PC-3 (cell line): ENCODE results near the gene TRNP1. TPM values are rescaled to one million over a fixed set of nuclear protein-coding genes. Genes with fewer than 3 reads are reported as not detected.
A peak's percentile ranks its signal among the peaks of the same experiment; 100 is the strongest.

Experiments
- ATAC-seq: fragments of 200-7000 bp; cut with Tn5 transposase; 2 replicates; pipeline ENCODE4 v1.9.1; 2020; ENCODE audit warnings: mild to moderate bottlenecking, moderate library complexity
- BruUV-seq: library from RNA; stranded (reverse); fragments of 400-500 nt; replicated peaks from 2 replicates; lab custom pipeline; 2021; lab: Mats Ljungman, UMichigan
- CTCF ChIA-PET: fragments of 300-600 bp; sonication (Branson Sonifier 250); formaldehyde crosslinking; loops from one replicate; lab custom pipeline; 2022; ENCODE audit warnings: antibody characterized with exemption; lab: Charles Lee
- POLR2A ChIA-PET: fragments of 300-600 bp; sonication (Branson Sonifier 250); formaldehyde crosslinking; loops from one replicate; lab custom pipeline; 2022; ENCODE audit warnings: antibody characterized with exemption; ENCODE audit not compliant: unreplicated experiment; lab: Charles Lee
- DNase-seq: peaks from one replicate; pipeline ENCODE4 v3.0.0-alpha.2; 2015
- H2AFZ ChIP-seq: fragments of 300-600 bp; sonication (generic); 2 replicates; pipeline ENCODE4 v1.6.0; 2016; ENCODE audit warnings: antibody characterized with exemption, low read length
- H3F3A ChIP-seq: fragments of 300-600 bp; sonication (generic); one replicate; pipeline ENCODE4 v1.6.0; 2017; ENCODE audit warnings: antibody characterized with exemption, low read length, control low read depth, mild to moderate bottlenecking; ENCODE audit not compliant: unreplicated experiment
- H3K27ac ChIP-seq: fragments of 300-600 bp; sonication (generic); 2 replicates; pipeline ENCODE4 v1.5.1; 2016; ENCODE audit warnings: mild to moderate bottlenecking, low read length
- H3K27me3 ChIP-seq: fragments of 300-600 bp; sonication (generic); 2 replicates; pipeline ENCODE4 v1.6.1; 2016; ENCODE audit warnings: low read length, mixed read lengths
- H3K36me3 ChIP-seq: fragments of 300-600 bp; sonication (generic); 2 replicates; pipeline ENCODE4 v1.6.1; 2016; ENCODE audit warnings: low read depth, mixed run types, low read length, mixed read lengths
- H3K4me1 ChIP-seq: fragments of 300-600 bp; sonication (generic); 2 replicates; pipeline ENCODE4 v1.5.1; 2016; ENCODE audit warnings: low read length; ENCODE audit not compliant: insufficient read depth
- H3K4me2 ChIP-seq: fragments of 300-600 bp; sonication (generic); 2 replicates; pipeline ENCODE4 v1.6.0; 2016; ENCODE audit warnings: low read length
- H3K4me3 ChIP-seq: fragments of 300-600 bp; sonication (generic); 2 replicates; pipeline ENCODE4 v1.5.1; 2016; ENCODE audit warnings: mild to moderate bottlenecking, low read length, mixed read lengths
- H3K79me2 ChIP-seq: fragments of 300-600 bp; sonication (generic); 2 replicates; pipeline ENCODE4 v1.6.1; 2017; ENCODE audit warnings: low read length, mixed read lengths
- H3K9ac ChIP-seq: fragments of 300-600 bp; sonication (generic); 2 replicates; pipeline ENCODE4 v1.6.0; 2016; ENCODE audit warnings: mild to moderate bottlenecking, low read length
- H3K9me2 ChIP-seq: fragments of 300-600 bp; sonication (generic); replicated peaks from 2 replicates; pipeline ENCODE4 v1.6.1; 2016; ENCODE audit warnings: mixed run types, low read length, mixed read lengths
- H3K9me3 ChIP-seq: fragments of 300-600 bp; sonication (generic); 2 replicates; pipeline ENCODE4 v1.6.1; 2016; ENCODE audit warnings: low read length, mixed read lengths
- H4K20me1 ChIP-seq: fragments of 300-600 bp; sonication (generic); 2 replicates; pipeline ENCODE4 v1.6.1; 2016; ENCODE audit warnings: low read length, mixed read lengths
- CTCF ChIP-seq: fragments of 300-600 bp; sonication (generic); conservative IDR thresholded peaks from 2 replicates; pipeline ENCODE4 v1.5.1; 2017; ENCODE audit warnings: antibody characterized with exemption, low read depth, mild to moderate bottlenecking, low read length
- EZH2 ChIP-seq: fragments of 300-600 bp; sonication (generic); IDR thresholded peaks from one replicate; pipeline ENCODE4 v1.6.1; 2017; ENCODE audit warnings: antibody characterized with exemption, mild to moderate bottlenecking, low read length; ENCODE audit not compliant: unreplicated experiment
- EZH2phosphoT487 ChIP-seq: fragments of 300-600 bp; sonication (generic); IDR thresholded peaks from 2 replicates; pipeline ENCODE4 v1.6.1; 2018; ENCODE audit warnings: mild to moderate bottlenecking, antibody characterized with exemption, low read length, borderline replicate concordance
- intact Hi-C: fragments of 100-400 bp; cut with micrococcal nuclease; formaldehyde crosslinking; loops from 2 replicates; pipeline ENCODE4 v1.9.0; 2023
- total RNA-seq: library from RNA; depleted of rRNA; stranded (reverse); fragments of >200 nt; gene quantifications from 2 replicates; pipeline ENCODE4 v1.2.3, GENCODE V29; 2014

The TRNP1 gene
- total RNA-seq, 1 experiment from 2014 or later = 108 TPM

- Histone ChIP-seq H2AFZ (no peak overlapping the region), H3K79me2 (peaks cover 29% of the 10 kb centered on the region), H3K9me2 (no peaks in the 10 kb centered on the region), H3K36me3 (peaks cover 11% of the 10 kb centered on the region; the same call in 1 of the 2 replicates), H3K9ac (no peak overlapping the region), H3K4me2 (no peak overlapping the region), H3K27me3 (no peaks in the 10 kb centered on the region), H3K27ac (peak overlapping the region; percentile 30; the same call in 1 of the 2 replicates), H3K4me3 (no peak overlapping the region), H3K9me3 (no peaks in the 10 kb centered on the region), H3F3A (peaks cover 18% of the 10 kb centered on the region), H4K20me1 (peaks cover 11% of the 10 kb centered on the region), H3K4me1 (peaks cover 72% of the 10 kb centered on the region)
- TF ChIP-seq CTCF = no peak
- no peak for TF ChIP-seq EZH2phosphoT487
- TF ChIP-seq EZH2 = no peak
- POLR2A ChIA-PET = no interaction called here
- intact Hi-C loops = no loop called here
- ATAC-seq (no peak), DNase-seq (no peak)
- CTCF ChIA-PET = no interaction called here
- BruUV-seq = no TSS peak
Observed at GRCh38 chr1:27000817-27001460, 7.4 kb downstream of the TRNP1 start.

- Histone ChIP-seq H3K4me1 (peaks cover 64% of the 10 kb centered on the region), H3K9me3 (no peaks in the 10 kb centered on the region), H3K4me3 (no peak overlapping the region), H3K9ac (no peak overlapping the region), H3K79me2 (peaks cover 21% of the 10 kb centered on the region), H3K4me2 (no peak overlapping the region), H4K20me1 (peaks cover 2% of the 10 kb centered on the region; the same call in 1 of the 2 replicates), H3F3A (peaks cover 14% of the 10 kb centered on the region), H2AFZ (no peak overlapping the region), H3K9me2 (no peaks in the 10 kb centered on the region), H3K27me3 (no peaks in the 10 kb centered on the region), H3K27ac (peak overlapping the region; percentile 30), H3K36me3 (peaks cover 4% of the 10 kb centered on the region; the same call in 1 of the 2 replicates)
- intact Hi-C loops = no loop called here
- ChIA-PET POLR2A (no interaction called here), CTCF (interaction anchor here (0.8 kb wide), 1 partner anchor 35 kb away, joined by 3 read pairs; no protein-coding TSS in a partner anchor)
- DNase-seq = peak; percentile 46
- no peak for TF ChIP-seq EZH2phosphoT487
- TF ChIP-seq EZH2 = no peak
- no peak for TF ChIP-seq CTCF
- ATAC-seq = no peak
- BruUV-seq = no TSS peak
Observed at GRCh38 chr1:27001570-27002360, 8.3 kb downstream of the TRNP1 start.
